IPS-18c (cell line): ENCODE measurements around the gene DENND1A.

ENCODE experiments used
- H3K4me3 ChIP-seq: 2 replicates; pipeline ENCODE4 v1.7.0; 2013; ENCODE audit warnings: low read depth, mild to moderate bottlenecking, low read length, moderate library complexity; ENCODE audit not compliant: insufficient read depth
- H3K9me3 ChIP-seq: one replicate; pipeline ENCODE4 v1.6.1; 2013; ENCODE audit warnings: mild to moderate bottlenecking, low read length, moderate library complexity; ENCODE audit not compliant: control insufficient read depth, insufficient read depth

DENND1A gene

GRCh38 chr9:123852403-123852802 is 77.5 kb downstream of the DENND1A start:
- Histone ChIP-seq H3K4me3 (no peak overlapping the region), H3K9me3 (no peaks in the 10 kb centered on the region)

- Histone ChIP-seq H3K4me3 (no peak overlapping the region), H3K9me3 (no peaks in the 10 kb centered on the region)
These were observed 78.1 kb downstream of the DENND1A start for GRCh38 chr9:123851851-123852250.

GRCh38 chr9:123848447-123849085 is 81.4 kb downstream of the DENND1A start:
- Histone ChIP-seq H3K4me3 (no peak overlapping the region), H3K9me3 (no peaks in the 10 kb centered on the region)

GRCh38 chr9:123846966-123847365 is 83.0 kb downstream of the DENND1A start:
- H3K4me3 ChIP-seq = no peak overlapping the region
- no peaks in the 10 kb centered on the region for H3K9me3 ChIP-seq

GRCh38 chr9:123843703-123844102 is 86.2 kb downstream of the DENND1A start:
- H3K4me3 ChIP-seq = no peak overlapping the region
- H3K9me3 ChIP-seq = no peaks in the 10 kb centered on the region

- Histone ChIP-seq H3K9me3 (no peaks in the 10 kb centered on the region), H3K4me3 (no peak overlapping the region)
These were observed 94.1 kb downstream of the DENND1A start for GRCh38 chr9:123835821-123836220.

- no peak overlapping the region for H3K4me3 ChIP-seq
- no peaks in the 10 kb centered on the region for H3K9me3 ChIP-seq
These were observed 94.9 kb downstream of the DENND1A start for GRCh38 chr9:123834889-123835562.

- Histone ChIP-seq H3K4me3 (no peak overlapping the region), H3K9me3 (no peaks in the 10 kb centered on the region)
These were observed 95.6 kb downstream of the DENND1A start for GRCh38 chr9:123834218-123834888.

GRCh38 chr9:123832858-123833650 is 96.9 kb downstream of the DENND1A start:
- no peaks in the 10 kb centered on the region for H3K9me3 ChIP-seq
- H3K4me3 ChIP-seq = no peak overlapping the region

- no peak overlapping the region for H3K4me3 ChIP-seq
- H3K9me3 ChIP-seq = no peaks in the 10 kb centered on the region
These were observed 97.8 kb downstream of the DENND1A start for GRCh38 chr9:123832176-123832575.

- no peaks in the 10 kb centered on the region for H3K9me3 ChIP-seq
- no peak overlapping the region for H3K4me3 ChIP-seq
These were observed 101.5 kb downstream of the DENND1A start for GRCh38 chr9:123828449-123828848.

- no peaks in the 10 kb centered on the region for H3K9me3 ChIP-seq
These were observed 104.4 kb downstream of the DENND1A start for GRCh38 chr9:123825342-123826060.

GRCh38 chr9:123823194-123823947 is 106.6 kb downstream of the DENND1A start:
- Histone ChIP-seq H3K4me3 (no peak overlapping the region), H3K9me3 (no peaks in the 10 kb centered on the region)

More at GRCh38 chr9:123825342-123826060, 104.4 kb downstream of the DENND1A start:
- H3K4me3 ChIP-seq = no peak overlapping the region

- no peaks in the 10 kb centered on the region for H3K9me3 ChIP-seq
- H3K4me3 ChIP-seq = no peak overlapping the region
These were observed 108.3 kb downstream of the DENND1A start for GRCh38 chr9:123821619-123822018.

- H3K9me3 ChIP-seq = no peaks in the 10 kb centered on the region
- H3K4me3 ChIP-seq = no peak overlapping the region
These were observed 109.8 kb downstream of the DENND1A start for GRCh38 chr9:123820139-123820538.

GRCh38 chr9:123816817-123817472 is 113.0 kb downstream of the DENND1A start:
- no peaks in the 10 kb centered on the region for H3K9me3 ChIP-seq

More at GRCh38 chr9:123816817-123817472, 113.0 kb downstream of the DENND1A start:
- H3K4me3 ChIP-seq = no peak overlapping the region
